ENCODE data around the gene SKI.
"Not testable (repeated sequence)": the region's sequence is repeated elsewhere in the genome, so short reads cannot be mapped to it uniquely, and the experiment has no call there.

The SKI gene

GRCh38 chr1:2324553-2325366 lies 96.6 kb downstream of the SKI start:
- TF ChIP-seq, protein P1, sequence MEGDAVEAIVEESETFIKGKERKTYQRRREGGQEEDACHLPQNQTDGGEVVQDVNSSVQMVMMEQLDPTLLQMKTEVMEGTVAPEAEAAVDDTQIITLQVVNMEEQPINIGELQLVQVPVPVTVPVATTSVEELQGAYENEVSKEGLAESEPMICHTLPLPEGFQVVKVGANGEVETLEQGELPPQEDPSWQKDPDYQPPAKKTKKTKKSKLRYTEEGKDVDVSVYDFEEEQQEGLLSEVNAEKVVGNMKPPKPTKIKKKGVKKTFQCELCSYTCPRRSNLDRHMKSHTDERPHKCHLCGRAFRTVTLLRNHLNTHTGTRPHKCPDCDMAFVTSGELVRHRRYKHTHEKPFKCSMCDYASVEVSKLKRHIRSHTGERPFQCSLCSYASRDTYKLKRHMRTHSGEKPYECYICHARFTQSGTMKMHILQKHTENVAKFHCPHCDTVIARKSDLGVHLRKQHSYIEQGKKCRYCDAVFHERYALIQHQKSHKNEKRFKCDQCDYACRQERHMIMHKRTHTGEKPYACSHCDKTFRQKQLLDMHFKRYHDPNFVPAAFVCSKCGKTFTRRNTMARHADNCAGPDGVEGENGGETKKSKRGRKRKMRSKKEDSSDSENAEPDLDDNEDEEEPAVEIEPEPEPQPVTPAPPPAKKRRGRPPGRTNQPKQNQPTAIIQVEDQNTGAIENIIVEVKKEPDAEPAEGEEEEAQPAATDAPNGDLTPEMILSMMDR (IDR thresholded peaks at IDR 0.05): no peak
- H3K36me3 ChIP-seq: no peaks in the 10 kb centered on the region
- intact Hi-C loops (cut with DNase I; ENCODE audit: low total_unique reads): no loop called here
- H3K4me1 ChIP-seq: peaks cover 9 to 50% (median 40%) of the 10 kb centered on the region in 4 donors
- H3K27me3 ChIP-seq: no peaks in the 10 kb centered on the region
- H3K27ac ChIP-seq: no peak overlapping the region
- H3K4me3 ChIP-seq: no peak overlapping the region
- no peak for DNase-seq
- H3K9me3 ChIP-seq: no peaks in the 10 kb centered on the region

DNA sequence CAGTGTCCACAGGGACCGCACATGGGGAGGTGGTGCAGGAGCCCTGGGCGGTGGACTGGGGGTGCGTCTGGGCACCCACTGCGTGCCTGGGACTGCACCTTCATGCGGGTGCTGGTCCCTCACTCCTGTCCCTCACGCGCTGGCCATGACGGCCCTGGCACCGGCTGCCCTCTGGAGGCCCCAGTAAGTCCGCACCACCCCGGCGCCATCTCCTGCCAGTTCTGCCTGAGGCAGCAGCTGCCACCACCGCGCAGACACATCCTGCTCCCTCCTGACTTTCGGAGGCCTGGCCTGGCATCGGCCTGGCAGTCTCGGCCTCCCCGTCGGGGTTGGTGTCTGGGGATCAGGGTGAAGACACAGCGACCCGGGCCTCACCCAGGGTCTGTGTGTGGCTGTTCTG lies 98.4 kb downstream of the SKI start:
- Histone ChIP-seq H3K4me1 (peaks cover 0 to 50% (median 41%) of the 10 kb centered on the region in 4 donors), H3K27me3 (no peaks in the 10 kb centered on the region), H3K4me3 (no peak overlapping the region), H3K9me3 (no peaks in the 10 kb centered on the region), H3K36me3 (no peaks in the 10 kb centered on the region), H3K27ac (no peak overlapping the region)
- TF ChIP-seq, protein P1 (IDR thresholded peaks at IDR 0.05): no peak
- intact Hi-C loops (cut with DNase I; ENCODE audit: low total_unique reads): no loop called here
- no peak for DNase-seq

DNA sequence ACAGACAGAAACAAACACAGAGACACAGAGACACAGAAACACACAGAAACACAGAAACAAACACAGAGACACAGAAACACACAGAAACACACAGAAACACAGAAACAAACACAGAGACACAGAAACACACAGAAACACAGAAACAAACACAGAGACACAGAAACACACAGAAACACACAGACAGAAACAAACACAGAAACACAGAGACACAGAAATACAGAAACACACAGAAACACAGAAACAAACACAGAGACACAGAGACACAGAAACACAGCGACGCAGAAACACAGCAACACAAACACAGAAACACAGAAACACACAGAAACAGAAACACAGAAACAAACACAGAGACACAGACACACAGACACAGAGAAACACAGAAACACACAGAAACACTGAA lies 99.0 kb downstream of the SKI start:
- DNase-seq; H3K27ac ChIP-seq; H3K27me3 ChIP-seq; H3K36me3 ChIP-seq; H3K9me3 ChIP-seq; H3K4me3 ChIP-seq; intact Hi-C loops (cut with DNase I; ENCODE audit: low total_unique reads): not testable (repeated sequence)
- H3K4me1 ChIP-seq: peaks cover 0 to 45% (median 36%) of the 10 kb centered on the region in 4 donors

DNA sequence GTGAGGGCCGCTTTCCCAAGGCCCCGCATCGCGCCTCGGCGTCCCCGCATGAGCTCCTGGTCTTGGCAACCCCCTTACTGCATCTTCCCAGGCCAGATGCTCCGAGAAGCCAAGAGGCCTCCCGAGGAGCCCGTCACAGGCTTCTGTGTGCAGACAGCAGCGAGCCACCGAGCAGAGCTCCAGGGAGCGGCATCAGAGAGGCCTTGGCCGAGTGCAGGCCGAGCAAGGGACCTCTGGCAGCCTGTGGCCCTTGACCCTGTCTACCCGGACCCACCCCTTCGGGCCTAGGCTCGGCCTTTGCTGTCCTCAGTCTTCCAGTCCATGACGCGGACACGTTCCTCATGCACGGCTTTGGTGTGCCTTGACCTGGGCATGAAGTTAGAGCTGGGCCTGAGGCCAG lies 99.7 kb downstream of the SKI start:
- TF ChIP-seq, protein P1 (IDR thresholded peaks at IDR 0.05): no peak
- no peak for DNase-seq
- no peaks in the 10 kb centered on the region for H3K9me3 ChIP-seq
- H3K27me3 ChIP-seq: no peaks in the 10 kb centered on the region
- H3K4me3 ChIP-seq: no peak overlapping the region
- no peak overlapping the region for H3K27ac ChIP-seq
- H3K36me3 ChIP-seq: no peaks in the 10 kb centered on the region
- intact Hi-C loops (cut with DNase I; ENCODE audit: low total_unique reads): no loop called here
- peaks cover 0 to 38% (median 29%) of the 10 kb centered on the region in 4 donors for H3K4me1 ChIP-seq

- intact Hi-C loops (cut with DNase I; ENCODE audit: low total_unique reads): no loop called here
- TF ChIP-seq, protein P1 (IDR thresholded peaks at IDR 0.05): no peak
- H3K4me1 ChIP-seq: peaks cover 0 to 28% (median 22%) of the 10 kb centered on the region in 4 donors
- H3K27ac ChIP-seq: no peak overlapping the region
- no peak overlapping the region for H3K4me3 ChIP-seq
- no peak for DNase-seq
- no peaks in the 10 kb centered on the region for H3K36me3 ChIP-seq
- no peaks in the 10 kb centered on the region for H3K9me3 ChIP-seq
- no peaks in the 10 kb centered on the region for H3K27me3 ChIP-seq
Measured at GRCh38 chr1:2328676-2329455, 100.7 kb downstream of the SKI start.

DNA sequence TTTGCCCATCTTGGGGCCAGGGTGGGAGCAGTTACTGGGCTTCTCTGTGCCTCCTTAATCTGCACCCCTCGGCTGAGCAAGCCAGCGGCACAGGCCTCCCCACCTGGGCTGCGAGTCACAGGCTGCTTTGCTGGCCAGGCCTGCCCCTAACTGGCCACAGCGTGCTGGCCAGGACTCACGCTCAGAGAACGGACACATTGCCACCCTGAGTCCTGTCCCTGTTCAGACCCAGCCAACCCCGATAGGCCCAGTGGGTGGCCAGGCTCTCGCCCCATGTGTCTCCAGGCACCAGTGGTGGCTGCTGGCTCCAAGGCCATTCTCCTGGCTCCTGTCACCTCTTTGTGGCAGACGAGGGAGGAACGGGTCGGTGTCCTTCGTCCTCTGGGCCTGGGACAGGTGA lies 101.9 kb downstream of the SKI start:
- H3K27ac ChIP-seq: peak overlapping the region; percentile 57 to 67
- intact Hi-C loops (cut with DNase I; ENCODE audit: low total_unique reads): no loop called here
- no peak overlapping the region for H3K4me3 ChIP-seq
- DNase-seq: no peak
- peaks cover 0 to 23% (median 21%) of the 10 kb centered on the region in 4 donors for H3K4me1 ChIP-seq
- no peaks in the 10 kb centered on the region for H3K9me3 ChIP-seq
- H3K36me3 ChIP-seq: no peaks in the 10 kb centered on the region
- TF ChIP-seq, protein P1 (IDR thresholded peaks at IDR 0.05): no peak
- H3K27me3 ChIP-seq: no peaks in the 10 kb centered on the region

Data from tibial artery (tissue), 4 donors.